B cell (primary cell): ENCODE results near the gene P2RX6. TPM values are rescaled to one million over a fixed set of nuclear protein-coding genes. Genes with fewer than 3 reads are reported as not detected.
A peak's percentile ranks its signal among the peaks of the same experiment; 100 is the strongest.

ENCODE experiments used
- ATAC-seq: fragments of 200-7000 bp; cut with Tn5 transposase; one replicate; pipeline ENCODE4 v1.10.0; 2021; ENCODE audit warnings: low read depth, mild to moderate bottlenecking, moderate number of reproducible peaks, moderate library complexity
- CTCF ChIA-PET: fragments of 350-600 bp; sonication (Branson Sonifier 250); formaldehyde crosslinking; loops from one replicate; lab custom pipeline; 2021; ENCODE audit warnings: antibody characterized with exemption, inconsistent platforms; lab: Charles Lee
- POLR2A ChIA-PET: fragments of 350-600 bp; sonication (Branson Sonifier 250); formaldehyde crosslinking; loops from one replicate; lab custom pipeline; 2021; ENCODE audit warnings: antibody characterized with exemption; lab: Charles Lee
- DNase-seq: peaks from one replicate; pipeline ENCODE4 v3.0.0; 2013
- H2AFZ ChIP-seq: 2 replicates; pipeline ENCODE4 v1.6.1; 2012; ENCODE audit warnings: mild to moderate bottlenecking, low read depth, low read length; ENCODE audit not compliant: insufficient read depth, poor library complexity, severe bottlenecking
- H3K27ac ChIP-seq, 2 donors: 1 replicate in 1 of 2; 2 replicates in 1 of 2; pipeline ENCODE4 v1.5.1; 2012 to 2013; ENCODE audit warnings: low read length in 2 of 2, mild to moderate bottlenecking in 2 of 2, moderate library complexity in 1 of 2
- H3K27me3 ChIP-seq, 4 experiments: fragments of 200-600 bp in 1 of 4; sonication (generic) in 1 of 4; replicated peaks in 1 of 4; 1 replicate in 2 of 4; 2 replicates in 2 of 4; pipeline versions ENCODE4 v1.6.1 to v1.7.0; 2013 to 2016; ENCODE audit warnings: low read length in 3 of 4, mild to moderate bottlenecking in 2 of 4, mixed read lengths in 1 of 4, moderate library complexity in 1 of 4; ENCODE audit not compliant: insufficient read depth in 4 of 4, control insufficient read depth in 3 of 4; ENCODE audit errors: control extremely low read depth in 1 of 4
- H3K36me3 ChIP-seq, 2 experiments: replicated peaks in 1 of 2; 1 replicate in 1 of 2; 2 replicates in 1 of 2; pipeline versions ENCODE4 v1.6.1 to v1.7.1; 2013; ENCODE audit warnings: low read length in 1 of 2; ENCODE audit not compliant: insufficient read depth in 2 of 2, control insufficient read depth in 1 of 2; ENCODE audit errors: control extremely low read depth in 1 of 2, extremely low read depth in 1 of 2
- H3K4me1 ChIP-seq, 2 donors: fragments of 200-600 bp in 1 of 2; sonication (generic) in 1 of 2; 1 replicate in 1 of 2; 2 replicates in 1 of 2; pipeline versions ENCODE4 v1.5.1 to v1.6.1; 2013 to 2017; ENCODE audit warnings: low read length in 2 of 2; ENCODE audit not compliant: control insufficient read depth in 2 of 2, insufficient read depth in 2 of 2
- H3K4me2 ChIP-seq: replicated peaks from 2 replicates; pipeline ENCODE3; 2012; ENCODE audit warnings: mild to moderate bottlenecking, low read depth, low read length; ENCODE audit not compliant: poor library complexity, severe bottlenecking
- H3K4me3 ChIP-seq, 5 experiments: fragments of 200-600 bp in 1 of 5; sonication (generic) in 1 of 5; 1 replicate in 3 of 5; 2 replicates in 2 of 5; pipeline versions ENCODE4 v1.5.1 to v1.7.0; 2011 to 2016; ENCODE audit warnings: low read length in 4 of 5, mild to moderate bottlenecking in 4 of 5, low read depth in 2 of 5, control low read depth in 1 of 5, moderate library complexity in 1 of 5; ENCODE audit not compliant: insufficient read depth in 1 of 5; ENCODE audit errors: control extremely low read depth in 1 of 5, extremely low read depth in 1 of 5
- H3K79me2 ChIP-seq: fragments of 200-600 bp; sonication (generic); one replicate; pipeline ENCODE4 v1.6.0; 2016; ENCODE audit warnings: low read length; ENCODE audit not compliant: control insufficient read depth, insufficient read depth
- H3K9ac ChIP-seq: fragments of 200-600 bp; sonication (generic); 2 replicates; pipeline ENCODE4 v1.6.1; 2017; ENCODE audit warnings: mild to moderate bottlenecking, low read length, moderate library complexity
- H3K9me3 ChIP-seq, 3 donors: one replicate each; pipeline versions ENCODE4 v1.6.1 to v1.7.1; 2013; ENCODE audit warnings: low read length in 2 of 3; ENCODE audit not compliant: control insufficient read depth in 2 of 3, insufficient read depth in 1 of 3; ENCODE audit errors: control extremely low read depth in 1 of 3
- H4K20me1 ChIP-seq: 2 replicates; pipeline ENCODE4 v1.6.0; 2012; ENCODE audit warnings: mild to moderate bottlenecking, low read length; ENCODE audit not compliant: insufficient read depth, control insufficient read depth, poor library complexity, severe bottlenecking
- H3K27ac Mint-ChIP-seq: one replicate; pipeline ENCODE4 v1.8.0; 2021; ENCODE audit warnings: mixed read lengths
- H3K27me3 Mint-ChIP-seq: one replicate; pipeline ENCODE4 v1.8.0; 2021; ENCODE audit warnings: mixed read lengths
- H3K4me1 Mint-ChIP-seq: one replicate; pipeline ENCODE4 v1.8.0; 2021; ENCODE audit warnings: mixed read lengths
- H3K4me3 Mint-ChIP-seq: one replicate; pipeline ENCODE4 v1.8.0; 2021; ENCODE audit warnings: mixed read lengths
- H3K9me3 Mint-ChIP-seq: one replicate; pipeline ENCODE4 v1.8.0; 2022; ENCODE audit warnings: mixed read lengths; ENCODE audit not compliant: insufficient read depth
- CTCF ChIP-seq: fragments of 200-600 bp; IDR thresholded peaks from one replicate; pipeline ENCODE4 v1.8.0; 2022; ENCODE audit warnings: antibody characterized with exemption, mild to moderate bottlenecking
- EZH2 ChIP-seq: IDR thresholded peaks from 2 replicates; pipeline ENCODE4 v1.6.1; 2012; ENCODE audit warnings: borderline replicate concordance, low read depth, mild to moderate bottlenecking, moderate library complexity, low read length; ENCODE audit not compliant: insufficient read depth, poor library complexity, severe bottlenecking
- WGBS: methylation state at CpG from one replicate; pipeline ENCODE4 v1.1.5; 2013; ENCODE audit warnings: missing lambda C conversion rate; ENCODE audit not compliant: insufficient coverage; 5-methylcytosine and 5-hydroxymethylcytosine counted together
- intact Hi-C: fragments of 100-400 bp; cut with micrococcal nuclease; formaldehyde crosslinking; loops from one replicate; pipeline ENCODE4 v1.10.0; 2022
- polyA plus RNA-seq: library from polyadenylated mRNA; depleted of rRNA; stranded (reverse); fragments of >200 nt; gene quantifications from 2 replicates; pipeline ENCODE4 v1.2.3, GENCODE V29; 2012
- total RNA-seq, 2 donors: library from RNA; stranded (reverse); fragments of 120-200 nt in 1 of 2; gene quantifications; 1 replicate in 1 of 2; 2 replicates in 1 of 2; pipeline versions ENCODE4 v1.2.3 to v1.2.4, GENCODE V29; 2013 to 2022

Gene P2RX6
- total and polyA plus RNA-seq, 2 donors (not counting 1 experiment from before 2014, with no cell fraction given), result 0.49 to 0.79 TPM

- H3K27ac Mint-ChIP-seq, result peak within 1 kb of the TSS; percentile 99
- TF ChIP-seq EZH2 (no peak), CTCF (no peak)
- Histone ChIP-seq H3K79me2 (peaks cover 21% of the 10 kb centered on the region), H4K20me1 (peaks cover 24% of the 10 kb centered on the region), H3K27me3 (no peaks in the 10 kb centered on the region), H3K4me3 (peak within 1 kb of the TSS; percentile 66 to 99 (median 88)), H3K27ac (peak within 1 kb of the TSS; percentile 91 to 96), H2AFZ (peak within 1 kb of the TSS; percentile 89), H3K36me3 (peaks cover 0 to 24% of the 10 kb centered on the region in 2 experiments), H3K4me2 (peak within 1 kb of the TSS; percentile 97), H3K9me3 (peaks cover 0 to 5% (median 0%) of the 10 kb centered on the region in 3 donors), H3K4me1 (peaks cover 24 to 36% of the 10 kb centered on the region in 2 donors), H3K9ac (peak within 1 kb of the TSS; percentile 88)
- CTCF ChIA-PET, result interaction anchor here (0.6 to 3.0 kb wide), 4 partner anchors 20 to 627 kb away, joined by 3 to 14 read pairs (median 4); partner anchors contain the start of gene LZTR1
- intact Hi-C loops, result loop anchor here (1.0 to 5.0 kb wide), 8 partner anchors 13 to 884 kb away; partner anchors contain the start of genes CRKL, LRRC74B, PI4KA and RANBP1
- POLR2A ChIA-PET, result interaction anchor here (0.6 to 0.7 kb wide), 2 partner anchors 86 to 505 kb away, joined by 6 to 9 read pairs; no protein-coding TSS in a partner anchor
- H3K27me3 Mint-ChIP-seq, result no peaks in the 10 kb centered on the region
- WGBS, result under 1% methylated on average over 83 of the region's 83 CpGs
- H3K9me3 Mint-ChIP-seq, result no peaks in the 10 kb centered on the region
- peaks cover 32% of the 10 kb centered on the region for H3K4me1 Mint-ChIP-seq
- DNase-seq, result peak; percentile 99
- H3K4me3 Mint-ChIP-seq, result peak within 1 kb of the TSS; percentile 95
- peak; percentile 88 for ATAC-seq
Measured at GRCh38 chr22:21001601-21002325, 13.2 kb upstream of the P2RX6 start, which contains the start of gene THAP7. Gene THAP7 (minus strand): TSS chr22:21002118. CDS start chr22:21001911, 207 bp downstream.

- intact Hi-C loops, result loop anchor here (5.0 kb wide), 3 partner anchors 639 to 886 kb away; partner anchors contain the start of genes RANBP1, SDF2L1 and TRMT2A
- DNase-seq (no peak), ATAC-seq (no peak)
- Histone ChIP-seq H3K4me2 (no peak overlapping the region), H3K4me3 (no peak overlapping the region), H3K36me3 (peaks cover 0 to 18% of the 10 kb centered on the region in 2 experiments), H3K27me3 (no peaks in the 10 kb centered on the region), H3K4me1 (peaks cover 24 to 36% of the 10 kb centered on the region in 2 donors), H3K79me2 (peaks cover 21% of the 10 kb centered on the region), H3K9me3 (peaks cover 0 to 5% (median 0%) of the 10 kb centered on the region in 3 donors), H3K27ac (peak overlapping the region in 1 of 2 donors; percentile 96), H3K9ac (no peak overlapping the region), H4K20me1 (peaks cover 17% of the 10 kb centered on the region), H2AFZ (no peak overlapping the region)
- Mint-ChIP-seq H3K9me3 (no peaks in the 10 kb centered on the region), H3K4me3 (peak overlapping the region; percentile 95), H3K27me3 (no peaks in the 10 kb centered on the region), H3K4me1 (peaks cover 30% of the 10 kb centered on the region), H3K27ac (peak overlapping the region; percentile 41)
- WGBS, result 100% methylated on average over 3 of the region's 4 CpGs
- TF ChIP-seq CTCF (no peak), EZH2 (no peak)
- ChIA-PET CTCF (interaction anchor here (1.0 to 3.0 kb wide), 2 partner anchors 22 to 62 kb away, joined by 3 to 14 read pairs; partner anchors contain the start of gene LZTR1), POLR2A (no interaction called here)
Measured at GRCh38 chr22:21003782-21004181, 11.2 kb upstream of the P2RX6 start.
